ENCODE results near the gene ACVR1C. TPM values are rescaled to one million over a fixed set of nuclear protein-coding genes. Genes with fewer than 3 reads are reported as not detected.
A peak's percentile ranks its signal among the peaks of the same experiment; 100 is the strongest.

ACVR1C gene
- total RNA-seq, 2 donors from 2014 or later, result 2.3 to 3.6 TPM

- ATAC-seq (replicated peaks in 1 of 2), result peak; percentile 75 to 76
- no peaks in the 10 kb centered on the region for H3K27me3 Mint-ChIP-seq (ENCODE audit: low read depth)
- peaks cover 8 to 10% of the 10 kb centered on the region in 2 donors for H3K36me3 Mint-ChIP-seq (ENCODE audit: insufficient read depth in 2 of 2)
- H3K4me3 Mint-ChIP-seq, result peak overlapping the region; percentile 81 to 85
- H3K9me3 Mint-ChIP-seq, result peaks cover 2 to 6% of the 10 kb centered on the region in 2 donors
- H3K27ac Mint-ChIP-seq, result peak overlapping the region; percentile 100
- H3K4me1 Mint-ChIP-seq (ENCODE audit: low read depth), result peaks cover 85% of the 10 kb centered on the region
- peak; percentile 79 to 85 for DNase-seq
These were observed 148.3 kb downstream of the ACVR1C start for GRCh38 chr2:157480182-157480961.

GRCh38 chr2:157479081-157480027 lies 149.3 kb downstream of the ACVR1C start:
- ATAC-seq (replicated peaks in 1 of 2), result no peak
- Mint-ChIP-seq H3K9me3 (peaks cover 0 to 6% of the 10 kb centered on the region in 2 donors), H3K4me3 (peak overlapping the region; percentile 81 to 85), H3K27me3 (ENCODE audit: low read depth) (no peaks in the 10 kb centered on the region), H3K4me1 (ENCODE audit: low read depth) (peaks cover 95% of the 10 kb centered on the region), H3K27ac (peak overlapping the region; percentile 100), H3K36me3 (ENCODE audit: insufficient read depth in 2 of 2) (peaks cover 8 to 10% of the 10 kb centered on the region in 2 donors)
- no peak for DNase-seq

GRCh38 chr2:157477919-157478318 lies 150.7 kb downstream of the ACVR1C start:
- no peak for DNase-seq
- no peaks in the 10 kb centered on the region for H3K27me3 Mint-ChIP-seq (ENCODE audit: low read depth)
- peaks cover 0 to 8% of the 10 kb centered on the region in 2 donors for H3K9me3 Mint-ChIP-seq
- peaks cover 10 to 11% of the 10 kb centered on the region in 2 donors for H3K36me3 Mint-ChIP-seq (ENCODE audit: insufficient read depth in 2 of 2)
- ATAC-seq (replicated peaks in 1 of 2), result peak in 1 of 2 donors; percentile 7
- peak overlapping the region; percentile 100 for H3K27ac Mint-ChIP-seq
- peak overlapping the region; percentile 85 to 88 for H3K4me3 Mint-ChIP-seq
- peaks cover 100% of the 10 kb centered on the region for H3K4me1 Mint-ChIP-seq (ENCODE audit: low read depth)

- H3K4me3 Mint-ChIP-seq, result peak overlapping the region; percentile 85 to 89
- H3K27ac Mint-ChIP-seq, result peak overlapping the region; percentile 100
- H3K9me3 Mint-ChIP-seq, result peaks cover 0 to 8% of the 10 kb centered on the region in 2 donors
- peaks cover 10 to 11% of the 10 kb centered on the region in 2 donors for H3K36me3 Mint-ChIP-seq (ENCODE audit: insufficient read depth in 2 of 2)
- peaks cover 100% of the 10 kb centered on the region for H3K4me1 Mint-ChIP-seq (ENCODE audit: low read depth)
- no peaks in the 10 kb centered on the region for H3K27me3 Mint-ChIP-seq (ENCODE audit: low read depth)
- DNase-seq (peak in 1 of 2 donors; percentile 45), ATAC-seq (replicated peaks in 1 of 2) (peak; percentile 69)
These were observed 151.5 kb downstream of the ACVR1C start for GRCh38 chr2:157476953-157477709.

Other genes with a start within 250 kb of the ACVR1C start
- 100 to 1,000 TPM; 444 to 460 TPM for gene CYTIP, start 184.8 kb downstream of the ACVR1C start, total RNA-seq
- gene ACVR1, start 247.5 kb upstream of the ACVR1C start, total RNA-seq, result 10 to 100 TPM; 28.3 to 29.7 TPM

Measured in activated T-cell treated with anti-CD3 and anti-CD28 coated beads, Interleukin-2, amount 50 U/mL, for 72 hours (primary cell).